Lower lobe of right lung (tissue), 2 donors: ENCODE results near the gene SLC66A1. TPM values are rescaled to one million over a fixed set of nuclear protein-coding genes. Genes with fewer than 3 reads are reported as not detected.

ENCODE experiments used
- ATAC-seq, 2 donors: fragments of 200-7000 bp; cut with Tn5 transposase; one replicate each; pipeline ENCODE4 v1.9.1; 2020 to 2022; ENCODE audit warnings: mild to moderate bottlenecking in 2 of 2, moderate library complexity in 2 of 2
- DNase-seq: peaks from one replicate; pipeline ENCODE4 v3.0.0-alpha.2; 2020
- H3K27ac ChIP-seq: fragments of 200-600 bp; one replicate; pipeline ENCODE4 v1.8.0; 2022
- H3K27me3 ChIP-seq: fragments of 200-600 bp; one replicate; pipeline ENCODE4 v1.8.0; 2022; ENCODE audit warnings: low read depth
- H3K36me3 ChIP-seq: fragments of 200-600 bp; one replicate; pipeline ENCODE4 v1.8.0; 2022; ENCODE audit warnings: mild to moderate bottlenecking
- H3K4me1 ChIP-seq: fragments of 200-600 bp; one replicate; pipeline ENCODE4 v1.8.0; 2022
- H3K4me3 ChIP-seq: fragments of 200-600 bp; one replicate; pipeline ENCODE4 v1.8.0; 2022; ENCODE audit warnings: mild to moderate bottlenecking
- H3K9me3 ChIP-seq: fragments of 200-600 bp; one replicate; pipeline ENCODE4 v1.8.0; 2022
- intact Hi-C: fragments of 100-400 bp; cut with DNase I; formaldehyde crosslinking; loops from one replicate; pipeline ENCODE4 v1.11.0; 2022
- total RNA-seq: library from RNA; stranded (reverse); fragmentation: NEBNext Ultra II Directional; extraction: Animal tissue kit (Norgen Biotek cat#: 25700); gene quantifications from one replicate; pipeline ENCODE4 v1.2.1, GENCODE V29; 2021
- TF ChIP-seq, protein P1 (sequence below): fragments of 200-600 bp; IDR thresholded peaks from one replicate; pipeline ENCODE4 v1.8.0; 2022; ENCODE audit warnings: antibody characterized with exemption, mild to moderate bottlenecking
- donor health status: DM: no; HTN: yes; CAD: no; lungs with severe emphysema.

SLC66A1 gene
- total RNA-seq, 1 donor from 2014 or later = 15.4 TPM

DNA sequence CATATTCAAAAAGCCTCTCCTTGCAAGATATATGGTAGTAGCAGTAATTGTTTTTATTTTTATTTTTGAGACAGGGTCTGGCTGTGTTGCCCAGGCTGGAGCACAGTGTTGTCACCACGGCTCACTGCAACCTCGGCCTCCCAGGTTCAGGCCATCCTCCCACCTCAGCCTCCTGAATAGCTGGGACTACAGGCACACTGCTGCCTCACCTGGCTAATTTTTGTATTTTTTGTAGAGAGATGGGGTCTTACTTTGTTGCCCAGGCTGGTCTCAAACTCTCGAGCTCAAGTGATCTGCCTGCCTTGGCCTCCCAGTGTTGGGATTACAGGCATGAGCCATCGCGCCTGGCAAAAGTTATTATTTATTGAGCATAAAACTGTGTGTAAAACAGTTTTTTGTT lies 38.4 kb downstream of the SLC66A1 start:
- intact Hi-C loops = no loop called here
- no peak for DNase-seq
- TF ChIP-seq, protein P1, sequence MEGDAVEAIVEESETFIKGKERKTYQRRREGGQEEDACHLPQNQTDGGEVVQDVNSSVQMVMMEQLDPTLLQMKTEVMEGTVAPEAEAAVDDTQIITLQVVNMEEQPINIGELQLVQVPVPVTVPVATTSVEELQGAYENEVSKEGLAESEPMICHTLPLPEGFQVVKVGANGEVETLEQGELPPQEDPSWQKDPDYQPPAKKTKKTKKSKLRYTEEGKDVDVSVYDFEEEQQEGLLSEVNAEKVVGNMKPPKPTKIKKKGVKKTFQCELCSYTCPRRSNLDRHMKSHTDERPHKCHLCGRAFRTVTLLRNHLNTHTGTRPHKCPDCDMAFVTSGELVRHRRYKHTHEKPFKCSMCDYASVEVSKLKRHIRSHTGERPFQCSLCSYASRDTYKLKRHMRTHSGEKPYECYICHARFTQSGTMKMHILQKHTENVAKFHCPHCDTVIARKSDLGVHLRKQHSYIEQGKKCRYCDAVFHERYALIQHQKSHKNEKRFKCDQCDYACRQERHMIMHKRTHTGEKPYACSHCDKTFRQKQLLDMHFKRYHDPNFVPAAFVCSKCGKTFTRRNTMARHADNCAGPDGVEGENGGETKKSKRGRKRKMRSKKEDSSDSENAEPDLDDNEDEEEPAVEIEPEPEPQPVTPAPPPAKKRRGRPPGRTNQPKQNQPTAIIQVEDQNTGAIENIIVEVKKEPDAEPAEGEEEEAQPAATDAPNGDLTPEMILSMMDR = no peak
- peaks cover 73% of the 10 kb centered on the region for H3K36me3 ChIP-seq
- no peak for ATAC-seq
- no peak overlapping the region for H3K27ac ChIP-seq
- peaks cover 27% of the 10 kb centered on the region for H3K4me1 ChIP-seq
- H3K9me3 ChIP-seq = no peaks in the 10 kb centered on the region
- H3K4me3 ChIP-seq = no peak overlapping the region
- H3K27me3 ChIP-seq = no peaks in the 10 kb centered on the region

DNA sequence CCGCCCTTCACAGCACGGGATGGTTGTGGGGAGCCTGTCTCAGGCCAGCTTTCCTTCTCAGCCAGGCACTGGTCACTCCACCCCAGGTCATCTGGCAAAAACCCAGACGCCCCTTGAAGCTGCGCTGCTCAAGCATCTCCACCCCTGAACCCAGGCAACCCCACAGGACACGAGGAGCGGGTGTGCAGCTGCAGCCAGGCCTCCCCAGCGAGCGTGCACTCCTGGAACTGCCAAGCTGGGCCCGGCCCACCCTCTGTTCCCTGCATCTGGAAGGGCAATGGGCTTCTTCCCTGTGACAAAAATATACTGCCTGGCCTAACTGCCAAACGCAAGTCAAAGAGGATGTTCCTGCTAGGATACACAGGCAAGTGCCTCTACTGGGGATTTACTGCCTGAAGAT lies 39.7 kb downstream of the SLC66A1 start:
- peaks cover 27% of the 10 kb centered on the region for H3K4me1 ChIP-seq
- intact Hi-C loops = no loop called here
- peaks cover 84% of the 10 kb centered on the region for H3K36me3 ChIP-seq

DNA sequence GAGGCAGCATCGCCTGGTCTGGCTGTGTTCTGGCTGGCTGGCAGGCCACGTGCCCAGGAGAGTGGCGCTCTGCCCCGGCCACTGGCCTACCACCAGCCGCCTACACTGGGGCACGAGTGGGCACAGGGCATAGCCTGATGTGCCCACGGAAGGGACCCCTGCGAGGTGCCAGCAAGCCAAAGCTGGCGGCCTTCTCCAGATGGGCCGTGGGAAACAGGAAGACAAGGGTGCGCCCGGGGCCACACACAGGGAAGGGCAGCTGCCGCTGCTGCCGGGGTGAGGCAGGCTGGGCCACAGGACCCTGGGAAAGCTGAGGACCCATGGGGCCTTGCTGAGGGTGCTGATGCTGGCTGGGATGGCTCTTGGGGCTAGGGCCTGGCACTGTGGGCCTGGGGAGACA lies 40.7 kb downstream of the SLC66A1 start:
- no peak overlapping the region for H3K4me3 ChIP-seq
- DNase-seq (no peak), ATAC-seq (no peak)
- H3K27me3 ChIP-seq = no peaks in the 10 kb centered on the region
- TF ChIP-seq, protein P1 = no peak
- H3K9me3 ChIP-seq = no peaks in the 10 kb centered on the region
- intact Hi-C loops = no loop called here
- peak overlapping the region; percentile 15 for H3K27ac ChIP-seq
- peaks cover 18% of the 10 kb centered on the region for H3K4me1 ChIP-seq
- peaks cover 94% of the 10 kb centered on the region for H3K36me3 ChIP-seq

More for the DNA sequence above, 39.7 kb downstream of the SLC66A1 start:
- DNase-seq = no peak
- Histone ChIP-seq H3K27ac (no peak overlapping the region), H3K27me3 (no peaks in the 10 kb centered on the region), H3K9me3 (no peaks in the 10 kb centered on the region), H3K4me3 (no peak overlapping the region)
- TF ChIP-seq, protein P1 = no peak
- no peak for ATAC-seq

DNA sequence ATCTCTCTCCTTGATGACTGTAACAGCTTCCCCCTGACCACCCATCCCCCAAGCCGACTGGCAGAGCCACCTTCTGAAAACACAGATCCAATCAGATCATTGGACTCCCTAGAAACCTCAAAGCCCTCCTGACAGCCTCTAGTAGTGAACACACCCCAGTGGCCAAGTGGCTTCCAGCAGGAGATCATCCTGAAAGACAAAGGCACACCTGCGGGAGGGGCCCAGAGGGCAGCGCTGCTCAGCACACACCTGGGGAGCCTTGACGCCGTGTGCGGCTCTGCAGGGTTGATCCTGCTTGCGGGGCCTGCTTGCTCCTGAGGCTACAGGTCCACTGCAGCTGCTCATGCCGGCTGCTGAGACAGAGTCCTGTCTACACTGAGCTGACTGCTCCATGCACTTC lies 41.5 kb downstream of the SLC66A1 start:
- H3K36me3 ChIP-seq = peaks cover 93% of the 10 kb centered on the region
- H3K4me1 ChIP-seq = peaks cover 10% of the 10 kb centered on the region
- H3K27ac ChIP-seq = no peak overlapping the region

DNA sequence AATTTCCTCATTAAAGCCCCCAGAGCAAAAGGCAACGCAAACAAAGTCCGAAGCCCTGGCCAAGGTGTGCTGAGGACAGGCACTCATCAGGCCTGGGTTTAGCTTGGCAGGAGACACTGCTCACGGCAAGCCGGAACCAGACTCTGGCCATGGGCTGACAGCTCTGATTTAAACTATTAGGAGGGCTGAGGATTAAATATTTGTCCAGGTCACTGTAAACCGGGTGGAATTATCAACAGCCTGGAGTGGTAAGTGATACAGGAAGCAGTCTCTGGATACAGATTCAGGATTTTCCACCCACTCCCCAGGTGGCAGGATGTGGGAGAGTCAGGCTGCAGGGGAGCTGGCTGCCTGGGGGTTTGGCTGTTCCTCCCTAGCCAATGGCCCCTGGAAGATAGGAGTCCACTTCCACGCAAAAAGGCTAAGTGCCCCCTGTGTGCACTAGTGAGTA lies 42.4 kb downstream of the SLC66A1 start:
- Histone ChIP-seq H3K27ac (no peak overlapping the region), H3K4me3 (no peak overlapping the region), H3K9me3 (no peaks in the 10 kb centered on the region), H3K4me1 (peaks cover 5% of the 10 kb centered on the region), H3K27me3 (no peaks in the 10 kb centered on the region), H3K36me3 (peaks cover 88% of the 10 kb centered on the region)
- TF ChIP-seq, protein P1 = no peak
- intact Hi-C loops = no loop called here
- no peak for DNase-seq
- no peak for ATAC-seq

More for the DNA sequence above, 41.5 kb downstream of the SLC66A1 start:
- DNase-seq = no peak
- H3K27me3 ChIP-seq = no peaks in the 10 kb centered on the region
- TF ChIP-seq, protein P1 = no peak
- intact Hi-C loops = no loop called here
- no peak for ATAC-seq
- H3K4me3 ChIP-seq = no peak overlapping the region
- no peaks in the 10 kb centered on the region for H3K9me3 ChIP-seq

DNA sequence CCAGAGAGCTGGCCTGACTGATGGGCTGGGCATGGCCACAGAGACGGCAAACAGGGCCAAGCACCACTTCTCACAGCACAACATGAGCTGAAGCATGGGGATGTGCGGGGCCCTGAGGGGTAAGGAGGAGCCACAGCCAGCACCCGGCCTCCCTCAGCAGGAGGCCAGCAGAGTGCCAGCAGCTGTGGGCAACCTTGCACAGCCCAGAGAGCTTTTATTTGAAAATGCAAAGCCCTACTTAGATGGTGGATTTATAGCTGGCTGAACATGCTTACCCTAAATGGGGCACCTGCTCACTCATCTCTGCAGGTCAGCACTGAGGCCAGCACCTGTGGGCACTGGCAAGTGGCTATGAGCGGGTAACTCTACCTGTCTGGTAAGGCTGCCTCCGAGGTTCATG lies 44.1 kb downstream of the SLC66A1 start:
- TF ChIP-seq, protein P1 = no peak
- peaks cover 22% of the 10 kb centered on the region for H3K4me1 ChIP-seq
- peak; percentile 9 to 27 for ATAC-seq
- H3K27ac ChIP-seq = no peak overlapping the region
- no peaks in the 10 kb centered on the region for H3K9me3 ChIP-seq
- H3K27me3 ChIP-seq = no peaks in the 10 kb centered on the region
- peaks cover 77% of the 10 kb centered on the region for H3K36me3 ChIP-seq
- no peak overlapping the region for H3K4me3 ChIP-seq
- intact Hi-C loops = no loop called here
- no peak for DNase-seq
